HL-60 (cell line): ENCODE data around the gene EXOC6B.

Experiments
- DNase-seq, 2 experiments: peaks; one replicate each; pipeline ENCODE4 v3.0.0-alpha.2; 2010 to 2020; ENCODE audit warnings: low read depth in 1 of 2, low spot score in 1 of 2
- H3K27ac ChIP-seq: fragments of 250-450 bp; sonication (Bioruptor Pico); replicated peaks from 2 replicates; pipeline ENCODE4 v1.5.1; 2020; ENCODE audit warnings: mild to moderate bottlenecking, moderate library complexity
- H3K27me3 ChIP-seq: fragments of 250-450 bp; sonication (Bioruptor Pico); 2 replicates; pipeline ENCODE4 v1.5.1; 2021; ENCODE audit warnings: mild to moderate bottlenecking, moderate library complexity; ENCODE audit not compliant: insufficient read depth, poor library complexity, severe bottlenecking
- H3K4me3 ChIP-seq: replicated peaks from 2 replicates; pipeline ENCODE4 v1.5.1; 2011; ENCODE audit warnings: mild to moderate bottlenecking, control low read depth, low read length; ENCODE audit not compliant: insufficient read depth
- GABPA ChIP-seq: IDR thresholded peaks from 2 replicates; pipeline ENCODE4 v1.6.1; 2012; ENCODE audit warnings: low read depth
- POLR2AphosphoS5 ChIP-seq: IDR thresholded peaks from 2 replicates; pipeline ENCODE4 v1.6.1; 2012; ENCODE audit warnings: low read depth
- SPI1 ChIP-seq: IDR thresholded peaks from 2 replicates; pipeline ENCODE4 v1.6.1; 2012; ENCODE audit warnings: low read depth, mild to moderate bottlenecking, borderline replicate concordance
- TF ChIP-seq, protein P1 (sequence below): IDR thresholded peaks from 2 replicates; pipeline ENCODE4 v1.6.1; 2012; ENCODE audit warnings: low read depth; ENCODE audit not compliant: insufficient replicate concordance
- TF ChIP-seq, protein P2 (sequence below): IDR thresholded peaks from one replicate; pipeline ENCODE4 v1.5.1; 2011; ENCODE audit warnings: low read length, control low read depth, inconsistent platforms; ENCODE audit not compliant: insufficient read depth

EXOC6B gene

DNA sequence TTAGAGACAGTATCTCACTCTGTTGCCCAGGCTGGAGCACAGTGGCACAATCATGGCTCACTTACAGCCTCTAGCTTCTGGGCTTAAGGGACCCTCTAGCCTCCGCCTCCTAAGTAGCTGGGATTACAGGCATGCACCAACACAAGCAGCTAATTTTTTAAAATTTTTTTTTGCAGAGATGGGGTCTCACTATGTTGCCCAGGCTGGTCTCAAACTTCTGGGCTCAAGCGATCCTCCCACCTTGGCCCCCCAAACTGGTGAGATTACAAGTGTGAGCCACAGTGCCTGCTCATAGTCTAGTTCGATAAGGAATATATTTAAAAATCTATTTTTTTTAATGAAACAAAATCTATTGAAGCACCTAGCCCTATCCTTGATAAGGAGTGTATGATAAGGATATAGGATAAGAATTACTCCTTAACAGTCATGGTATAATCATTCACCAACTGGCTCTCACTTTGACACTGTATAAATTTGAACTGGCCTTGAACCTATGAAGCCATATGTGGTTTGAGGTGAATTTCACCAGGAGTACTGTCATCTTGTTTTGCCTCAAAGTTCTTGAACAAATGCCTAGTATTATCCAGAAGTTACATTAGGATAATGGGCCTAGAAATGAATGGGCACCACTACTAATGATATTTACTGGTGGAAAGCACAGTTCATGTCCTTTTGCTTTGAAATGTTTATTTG lies 71.1 kb downstream of the EXOC6B start:
- H3K27me3 ChIP-seq = peaks cover 2% of the 10 kb centered on the region
- no peak overlapping the region for H3K4me3 ChIP-seq
- H3K27ac ChIP-seq = no peak overlapping the region
- no peak for DNase-seq
- TF ChIP-seq, protein P1, sequence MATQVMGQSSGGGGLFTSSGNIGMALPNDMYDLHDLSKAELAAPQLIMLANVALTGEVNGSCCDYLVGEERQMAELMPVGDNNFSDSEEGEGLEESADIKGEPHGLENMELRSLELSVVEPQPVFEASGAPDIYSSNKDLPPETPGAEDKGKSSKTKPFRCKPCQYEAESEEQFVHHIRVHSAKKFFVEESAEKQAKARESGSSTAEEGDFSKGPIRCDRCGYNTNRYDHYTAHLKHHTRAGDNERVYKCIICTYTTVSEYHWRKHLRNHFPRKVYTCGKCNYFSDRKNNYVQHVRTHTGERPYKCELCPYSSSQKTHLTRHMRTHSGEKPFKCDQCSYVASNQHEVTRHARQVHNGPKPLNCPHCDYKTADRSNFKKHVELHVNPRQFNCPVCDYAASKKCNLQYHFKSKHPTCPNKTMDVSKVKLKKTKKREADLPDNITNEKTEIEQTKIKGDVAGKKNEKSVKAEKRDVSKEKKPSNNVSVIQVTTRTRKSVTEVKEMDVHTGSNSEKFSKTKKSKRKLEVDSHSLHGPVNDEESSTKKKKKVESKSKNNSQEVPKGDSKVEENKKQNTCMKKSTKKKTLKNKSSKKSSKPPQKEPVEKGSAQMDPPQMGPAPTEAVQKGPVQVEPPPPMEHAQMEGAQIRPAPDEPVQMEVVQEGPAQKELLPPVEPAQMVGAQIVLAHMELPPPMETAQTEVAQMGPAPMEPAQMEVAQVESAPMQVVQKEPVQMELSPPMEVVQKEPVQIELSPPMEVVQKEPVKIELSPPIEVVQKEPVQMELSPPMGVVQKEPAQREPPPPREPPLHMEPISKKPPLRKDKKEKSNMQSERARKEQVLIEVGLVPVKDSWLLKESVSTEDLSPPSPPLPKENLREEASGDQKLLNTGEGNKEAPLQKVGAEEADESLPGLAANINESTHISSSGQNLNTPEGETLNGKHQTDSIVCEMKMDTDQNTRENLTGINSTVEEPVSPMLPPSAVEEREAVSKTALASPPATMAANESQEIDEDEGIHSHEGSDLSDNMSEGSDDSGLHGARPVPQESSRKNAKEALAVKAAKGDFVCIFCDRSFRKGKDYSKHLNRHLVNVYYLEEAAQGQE = no peak
- TF ChIP-seq SPI1 = no peak
- no peak for TF ChIP-seq GABPA
- TF ChIP-seq POLR2AphosphoS5 = no peak
- TF ChIP-seq, protein P2, sequence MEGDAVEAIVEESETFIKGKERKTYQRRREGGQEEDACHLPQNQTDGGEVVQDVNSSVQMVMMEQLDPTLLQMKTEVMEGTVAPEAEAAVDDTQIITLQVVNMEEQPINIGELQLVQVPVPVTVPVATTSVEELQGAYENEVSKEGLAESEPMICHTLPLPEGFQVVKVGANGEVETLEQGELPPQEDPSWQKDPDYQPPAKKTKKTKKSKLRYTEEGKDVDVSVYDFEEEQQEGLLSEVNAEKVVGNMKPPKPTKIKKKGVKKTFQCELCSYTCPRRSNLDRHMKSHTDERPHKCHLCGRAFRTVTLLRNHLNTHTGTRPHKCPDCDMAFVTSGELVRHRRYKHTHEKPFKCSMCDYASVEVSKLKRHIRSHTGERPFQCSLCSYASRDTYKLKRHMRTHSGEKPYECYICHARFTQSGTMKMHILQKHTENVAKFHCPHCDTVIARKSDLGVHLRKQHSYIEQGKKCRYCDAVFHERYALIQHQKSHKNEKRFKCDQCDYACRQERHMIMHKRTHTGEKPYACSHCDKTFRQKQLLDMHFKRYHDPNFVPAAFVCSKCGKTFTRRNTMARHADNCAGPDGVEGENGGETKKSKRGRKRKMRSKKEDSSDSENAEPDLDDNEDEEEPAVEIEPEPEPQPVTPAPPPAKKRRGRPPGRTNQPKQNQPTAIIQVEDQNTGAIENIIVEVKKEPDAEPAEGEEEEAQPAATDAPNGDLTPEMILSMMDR = no peak

DNA sequence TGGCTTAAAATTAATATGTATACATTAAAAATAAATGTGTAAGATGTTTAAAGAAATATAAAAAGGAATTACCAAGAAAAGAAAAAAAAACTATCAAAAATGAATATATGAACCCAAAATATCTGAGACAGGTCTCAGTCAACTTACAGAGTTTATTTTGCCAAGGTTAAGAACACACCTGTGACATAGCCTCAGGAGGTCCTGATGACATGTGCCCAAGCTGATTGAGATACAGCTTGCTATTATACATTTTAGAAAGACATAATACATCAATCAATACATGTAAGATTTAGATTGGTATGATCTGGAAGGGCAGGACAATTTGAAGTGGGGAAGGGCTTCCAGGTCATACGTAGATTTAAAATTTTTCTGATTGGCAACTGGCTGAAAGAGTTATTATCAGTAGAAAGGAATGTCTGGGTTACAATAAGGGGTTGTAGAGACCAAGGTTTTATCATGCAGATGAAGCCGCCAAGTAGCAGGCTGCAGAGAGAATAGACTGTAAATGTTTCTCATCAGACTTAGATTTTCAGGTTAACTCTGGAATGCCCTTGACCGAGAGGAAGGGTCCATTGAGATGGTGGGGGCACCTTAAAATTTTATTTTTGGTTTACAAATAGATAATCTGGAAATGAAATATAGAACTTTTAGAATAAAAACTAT lies 74.7 kb downstream of the EXOC6B start:
- Histone ChIP-seq H3K4me3 (no peak overlapping the region), H3K27ac (no peak overlapping the region), H3K27me3 (peaks cover 2% of the 10 kb centered on the region)
- no peak for DNase-seq
- TF ChIP-seq POLR2AphosphoS5 = no peak
- TF ChIP-seq, protein P2 = no peak
- TF ChIP-seq, protein P1 = no peak
- TF ChIP-seq SPI1 = no peak
- no peak for TF ChIP-seq GABPA

DNA sequence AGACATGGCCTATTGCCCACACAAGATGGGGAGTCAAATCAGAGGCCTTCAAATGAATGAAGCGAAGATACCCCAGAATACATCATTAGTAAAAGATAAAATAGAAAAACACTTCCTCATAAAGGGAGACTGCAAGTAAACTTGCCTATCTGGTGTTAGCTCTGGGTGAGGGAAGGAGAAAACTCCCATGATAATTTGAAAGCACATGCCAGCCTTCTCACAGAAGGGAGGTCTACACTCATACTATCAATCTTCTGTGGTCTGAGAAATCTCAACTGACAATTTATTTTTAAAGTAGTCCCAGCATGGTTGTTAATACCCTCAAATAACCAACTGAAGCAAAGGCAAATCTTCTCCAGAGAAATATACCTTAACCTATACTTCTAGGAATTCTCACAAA lies 75.4 kb downstream of the EXOC6B start:
- no peak overlapping the region for H3K27ac ChIP-seq
- TF ChIP-seq, protein P2 = no peak
- TF ChIP-seq GABPA = no peak
- TF ChIP-seq SPI1 = no peak
- no peak for TF ChIP-seq POLR2AphosphoS5
- TF ChIP-seq, protein P1 = no peak
- H3K27me3 ChIP-seq = peaks cover 2% of the 10 kb centered on the region
- H3K4me3 ChIP-seq = no peak overlapping the region
- DNase-seq = no peak
